Right lobe of liver (tissue), 4 donors: ENCODE measurements around the gene ANKRD31.
"Not testable (repeated sequence)": the region's sequence is repeated elsewhere in the genome, so short reads cannot be mapped to it uniquely, and the experiment has no call there.

ENCODE experiments used
- POLR2A ChIP-seq: fragments of 450-650 bp; IDR thresholded peaks from one replicate; pipeline ENCODE4 v1.6.1; 2017; ENCODE audit warnings: antibody characterized with exemption, mild to moderate bottlenecking
- TF ChIP-seq, protein P1 (sequence below), 4 donors: fragments of 200-600 bp in 3 of 4; fragments of 450-650 bp in 1 of 4; IDR thresholded peaks; one replicate each; pipeline versions ENCODE4 v1.5.1 to v1.8.0; 2016 to 2022; ENCODE audit warnings: antibody characterized with exemption in 4 of 4, mild to moderate bottlenecking in 2 of 4
- donor health status: DM: no; HTN: no; CAD: no.
- donor health status: DM: no; HTN: no; CAD: no.
- donor health status: DM: no; HTN: yes; CAD: no.

- TF ChIP-seq, protein P1, sequence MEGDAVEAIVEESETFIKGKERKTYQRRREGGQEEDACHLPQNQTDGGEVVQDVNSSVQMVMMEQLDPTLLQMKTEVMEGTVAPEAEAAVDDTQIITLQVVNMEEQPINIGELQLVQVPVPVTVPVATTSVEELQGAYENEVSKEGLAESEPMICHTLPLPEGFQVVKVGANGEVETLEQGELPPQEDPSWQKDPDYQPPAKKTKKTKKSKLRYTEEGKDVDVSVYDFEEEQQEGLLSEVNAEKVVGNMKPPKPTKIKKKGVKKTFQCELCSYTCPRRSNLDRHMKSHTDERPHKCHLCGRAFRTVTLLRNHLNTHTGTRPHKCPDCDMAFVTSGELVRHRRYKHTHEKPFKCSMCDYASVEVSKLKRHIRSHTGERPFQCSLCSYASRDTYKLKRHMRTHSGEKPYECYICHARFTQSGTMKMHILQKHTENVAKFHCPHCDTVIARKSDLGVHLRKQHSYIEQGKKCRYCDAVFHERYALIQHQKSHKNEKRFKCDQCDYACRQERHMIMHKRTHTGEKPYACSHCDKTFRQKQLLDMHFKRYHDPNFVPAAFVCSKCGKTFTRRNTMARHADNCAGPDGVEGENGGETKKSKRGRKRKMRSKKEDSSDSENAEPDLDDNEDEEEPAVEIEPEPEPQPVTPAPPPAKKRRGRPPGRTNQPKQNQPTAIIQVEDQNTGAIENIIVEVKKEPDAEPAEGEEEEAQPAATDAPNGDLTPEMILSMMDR (IDR thresholded peaks at IDR 0.05): not testable (repeated sequence)
- not testable (repeated sequence) for TF ChIP-seq POLR2A
Measured at GRCh38 chr5:75270605-75271004, 33.9 kb upstream of the ANKRD31 start.
